ENCODE results near the gene NID1.

Gene NID1

DNA sequence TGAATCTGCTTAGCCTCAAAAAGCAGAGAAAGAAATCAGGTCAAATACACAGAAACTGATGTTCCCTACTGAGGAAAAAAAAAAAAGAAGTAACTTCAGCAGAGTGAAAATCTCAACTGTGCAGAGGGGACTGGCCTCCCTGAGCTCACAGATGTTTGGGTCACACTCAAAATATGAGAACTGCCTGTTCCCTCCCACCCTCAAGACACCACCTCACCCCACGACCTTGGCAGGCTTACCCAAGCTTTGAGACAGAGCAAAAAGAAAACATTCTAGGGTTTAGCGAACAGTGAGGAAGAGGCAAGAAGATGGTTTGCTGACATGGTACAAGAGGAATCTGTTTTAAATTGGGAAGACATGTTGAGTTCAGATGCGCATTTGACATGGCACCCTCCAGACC is 48.8 kb downstream of the NID1 start:
- H3K4me1 Mint-ChIP-seq = peaks cover 18% of the 10 kb centered on the region
- no peak for DNase-seq
- H3K4me3 Mint-ChIP-seq = no peak overlapping the region
- H3K36me3 Mint-ChIP-seq (ENCODE audit: low read depth) = peaks cover 60% of the 10 kb centered on the region
- H3K27ac Mint-ChIP-seq = no peak overlapping the region
- peaks cover 4% of the 10 kb centered on the region for H3K27me3 Mint-ChIP-seq (ENCODE audit: low read depth, poor library complexity)
- H3K9me3 Mint-ChIP-seq = no peaks in the 10 kb centered on the region
- TF ChIP-seq, protein P1, sequence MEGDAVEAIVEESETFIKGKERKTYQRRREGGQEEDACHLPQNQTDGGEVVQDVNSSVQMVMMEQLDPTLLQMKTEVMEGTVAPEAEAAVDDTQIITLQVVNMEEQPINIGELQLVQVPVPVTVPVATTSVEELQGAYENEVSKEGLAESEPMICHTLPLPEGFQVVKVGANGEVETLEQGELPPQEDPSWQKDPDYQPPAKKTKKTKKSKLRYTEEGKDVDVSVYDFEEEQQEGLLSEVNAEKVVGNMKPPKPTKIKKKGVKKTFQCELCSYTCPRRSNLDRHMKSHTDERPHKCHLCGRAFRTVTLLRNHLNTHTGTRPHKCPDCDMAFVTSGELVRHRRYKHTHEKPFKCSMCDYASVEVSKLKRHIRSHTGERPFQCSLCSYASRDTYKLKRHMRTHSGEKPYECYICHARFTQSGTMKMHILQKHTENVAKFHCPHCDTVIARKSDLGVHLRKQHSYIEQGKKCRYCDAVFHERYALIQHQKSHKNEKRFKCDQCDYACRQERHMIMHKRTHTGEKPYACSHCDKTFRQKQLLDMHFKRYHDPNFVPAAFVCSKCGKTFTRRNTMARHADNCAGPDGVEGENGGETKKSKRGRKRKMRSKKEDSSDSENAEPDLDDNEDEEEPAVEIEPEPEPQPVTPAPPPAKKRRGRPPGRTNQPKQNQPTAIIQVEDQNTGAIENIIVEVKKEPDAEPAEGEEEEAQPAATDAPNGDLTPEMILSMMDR (IDR thresholded peaks at IDR 0.05) = no peak

DNA sequence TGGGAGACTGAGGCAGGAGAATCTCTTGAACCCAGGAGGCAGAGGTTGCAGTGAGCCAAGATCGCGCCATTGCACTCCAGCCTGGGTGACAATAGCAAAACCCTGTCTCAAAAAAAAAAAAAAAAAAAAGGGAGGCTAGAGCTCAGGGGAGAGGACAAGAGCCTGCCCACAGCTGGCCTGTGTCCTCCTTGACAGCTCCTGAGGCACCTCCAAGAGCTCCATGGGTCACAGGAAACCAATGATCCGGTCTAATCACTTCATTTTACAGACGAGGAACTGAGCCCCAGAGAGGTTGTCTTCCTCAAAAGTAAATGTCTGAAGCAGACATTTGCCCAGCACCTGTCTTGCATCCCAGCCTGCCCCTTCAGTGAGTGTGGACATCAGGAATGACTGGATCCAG is 49.4 kb downstream of the NID1 start:
- no peaks in the 10 kb centered on the region for H3K9me3 Mint-ChIP-seq
- TF ChIP-seq, protein P1 (IDR thresholded peaks at IDR 0.05) = no peak
- H3K4me1 Mint-ChIP-seq = peaks cover 12% of the 10 kb centered on the region
- H3K4me3 Mint-ChIP-seq = no peak overlapping the region
- peaks cover 4% of the 10 kb centered on the region for H3K27me3 Mint-ChIP-seq (ENCODE audit: low read depth, poor library complexity)
- no peak for DNase-seq
- H3K27ac Mint-ChIP-seq = peak overlapping the region; percentile 54
- peaks cover 60% of the 10 kb centered on the region for H3K36me3 Mint-ChIP-seq (ENCODE audit: low read depth)

DNA sequence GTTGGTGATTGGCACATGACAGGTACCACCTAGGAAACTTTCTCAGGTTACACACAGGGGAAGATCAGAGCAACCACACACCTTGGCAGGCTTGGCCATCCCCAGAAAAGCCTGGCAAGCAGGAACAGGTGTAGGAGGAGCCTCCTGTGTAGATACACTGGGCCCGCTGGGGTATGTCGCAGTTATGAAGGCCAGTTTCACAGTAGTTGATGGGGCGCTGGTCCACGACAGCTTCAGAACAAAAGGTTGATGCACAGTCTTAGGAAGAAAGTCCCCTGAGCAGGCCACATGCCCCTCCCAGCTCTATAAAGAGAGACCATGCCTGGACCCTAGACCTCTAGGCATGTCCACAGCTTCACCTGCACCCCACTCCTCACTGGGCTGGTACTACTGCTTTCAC is 51.6 kb downstream of the NID1 start:
- TF ChIP-seq, protein P1 (IDR thresholded peaks at IDR 0.05) = no peak
- Mint-ChIP-seq H3K27ac (no peak overlapping the region), H3K4me3 (no peak overlapping the region), H3K9me3 (no peaks in the 10 kb centered on the region), H3K36me3 (ENCODE audit: low read depth) (peaks cover 57% of the 10 kb centered on the region), H3K27me3 (ENCODE audit: low read depth, poor library complexity) (peaks cover 4% of the 10 kb centered on the region), H3K4me1 (peaks cover 8% of the 10 kb centered on the region)
- no peak for DNase-seq

DNA sequence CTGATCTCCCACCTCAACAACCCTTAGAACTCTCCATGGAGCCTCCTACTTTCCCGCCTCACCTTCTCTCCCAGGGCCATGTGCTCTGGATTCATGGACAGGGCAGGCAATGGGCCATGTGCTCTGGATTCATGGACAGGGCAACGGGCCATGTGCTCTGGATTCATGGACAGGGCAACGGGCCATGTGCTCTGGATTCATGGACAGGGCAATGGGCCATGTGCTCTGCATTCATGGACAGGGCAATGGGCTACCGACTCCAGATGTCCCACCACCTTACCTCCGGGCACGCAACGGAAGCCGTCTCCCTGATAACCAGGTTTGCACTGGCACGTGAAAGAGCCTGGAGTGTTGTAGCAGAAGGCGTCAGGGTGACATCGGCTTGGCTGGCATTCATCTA is 53.2 kb downstream of the NID1 start:
- Mint-ChIP-seq H3K4me3 (no peak overlapping the region), H3K9me3 (no peaks in the 10 kb centered on the region), H3K27me3 (ENCODE audit: low read depth, poor library complexity) (peaks cover 4% of the 10 kb centered on the region), H3K4me1 (peaks cover 8% of the 10 kb centered on the region), H3K27ac (no peak overlapping the region), H3K36me3 (ENCODE audit: low read depth) (peaks cover 57% of the 10 kb centered on the region)
- DNase-seq = no peak
- TF ChIP-seq, protein P1 (IDR thresholded peaks at IDR 0.05) = no peak

DNA sequence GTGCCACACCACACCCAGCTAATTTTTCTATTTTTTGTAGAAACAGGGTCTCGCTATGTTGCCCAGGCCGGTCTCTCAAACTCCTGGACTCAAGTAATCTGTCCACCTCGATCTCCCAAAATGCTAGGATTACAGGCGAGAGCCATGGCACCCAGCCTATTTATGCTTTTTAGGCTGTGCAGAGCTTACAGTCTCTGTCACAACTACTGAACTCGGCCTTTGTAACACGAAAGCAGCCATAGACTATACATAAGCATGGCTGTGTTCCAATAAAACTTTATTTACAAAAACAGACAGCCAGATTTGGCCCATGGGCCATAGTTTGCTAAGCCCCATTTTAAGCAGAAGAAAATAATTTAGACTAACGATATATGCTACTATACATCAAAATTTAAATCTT is 54.4 kb downstream of the NID1 start:
- Mint-ChIP-seq H3K4me3 (no peak overlapping the region), H3K27ac (no peak overlapping the region), H3K9me3 (no peaks in the 10 kb centered on the region), H3K36me3 (ENCODE audit: low read depth) (peaks cover 54% of the 10 kb centered on the region), H3K27me3 (ENCODE audit: low read depth, poor library complexity) (peaks cover 4% of the 10 kb centered on the region), H3K4me1 (no peaks in the 10 kb centered on the region)
- no peak for DNase-seq
- TF ChIP-seq, protein P1 (IDR thresholded peaks at IDR 0.05) = no peak

DNA sequence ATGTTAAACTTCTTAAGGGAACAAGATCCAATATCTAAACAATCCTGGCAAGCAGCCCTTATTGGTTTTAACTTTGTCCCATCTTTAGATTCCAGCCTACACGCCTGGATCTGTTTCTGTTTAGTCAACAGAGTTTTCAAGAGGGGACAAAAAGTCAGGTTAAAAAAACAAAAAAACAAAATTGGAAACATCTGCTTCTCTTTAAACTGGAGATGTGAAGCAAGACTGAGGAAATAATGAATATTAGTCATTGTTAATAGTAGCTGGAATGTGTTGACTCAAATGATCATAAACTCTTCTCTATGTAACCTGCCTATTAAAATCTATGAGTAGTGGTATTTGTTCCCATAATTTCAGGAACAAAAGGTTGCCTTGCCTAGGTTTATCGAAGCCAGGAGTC is 55.0 kb downstream of the NID1 start:
- no peaks in the 10 kb centered on the region for H3K9me3 Mint-ChIP-seq
- TF ChIP-seq, protein P1 (IDR thresholded peaks at IDR 0.05) = no peak
- H3K27me3 Mint-ChIP-seq (ENCODE audit: low read depth, poor library complexity) = peaks cover 2% of the 10 kb centered on the region
- no peak overlapping the region for H3K4me3 Mint-ChIP-seq
- peaks cover 54% of the 10 kb centered on the region for H3K36me3 Mint-ChIP-seq (ENCODE audit: low read depth)
- no peak for DNase-seq
- H3K4me1 Mint-ChIP-seq = no peaks in the 10 kb centered on the region
- no peak overlapping the region for H3K27ac Mint-ChIP-seq

Measured in nephron progenitor cell (in vitro differentiated cells).